ENCODE data around the gene GARRE1. TPM values are rescaled to one million over a fixed set of nuclear protein-coding genes. Genes with fewer than 3 reads are reported as not detected.

The GARRE1 gene
- total RNA-seq, 2 donors from 2014 or later = 21.9 to 27.9 TPM

DNA sequence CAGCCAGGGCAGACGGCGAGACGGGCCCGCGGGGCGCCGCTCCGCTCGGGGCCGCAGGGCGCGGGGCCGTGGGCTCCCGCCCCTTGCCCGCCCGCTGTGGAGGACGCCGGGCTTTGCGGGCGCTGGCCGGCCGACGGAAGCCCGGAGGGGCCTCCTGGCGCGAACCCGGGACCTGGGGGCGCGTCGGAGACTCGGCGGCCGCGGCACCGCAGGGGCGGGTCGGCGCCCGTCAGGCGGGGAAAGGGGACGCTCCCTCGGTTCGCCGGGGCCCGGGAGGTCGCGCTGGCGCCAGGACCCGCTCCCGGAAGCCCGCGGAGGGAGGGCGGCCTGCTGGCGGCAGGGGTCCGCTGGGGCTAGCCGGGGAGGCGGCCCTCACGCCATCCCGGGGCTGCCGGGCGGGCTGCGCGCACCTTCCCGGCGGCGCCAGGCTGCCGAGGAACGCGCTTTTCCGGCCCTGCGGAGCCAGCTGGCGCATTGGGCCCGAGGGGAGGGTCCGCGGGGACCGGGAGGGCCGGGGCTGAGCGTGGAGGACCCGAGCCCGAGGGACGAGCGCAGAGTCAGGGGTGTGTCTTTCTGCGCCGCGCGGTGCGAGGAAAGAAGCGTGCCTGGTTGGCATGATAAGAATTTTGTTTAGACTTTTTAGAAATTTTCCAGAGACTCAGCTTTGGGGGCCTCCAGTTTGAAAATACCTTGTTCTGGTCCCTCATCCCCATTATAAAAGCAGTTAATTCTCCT, 511 bp downstream of the GARRE1 start:
- peak overlapping the region; percentile 55 for H3K27ac Mint-ChIP-seq
- Histone ChIP-seq H3K9me3 (ENCODE audit: control insufficient read depth, low read length) (no peaks in the 10 kb centered on the region), H3K4me1 (ENCODE audit: control insufficient read depth, insufficient read depth, low read length) (no peaks in the 10 kb centered on the region), H3K4me3 (ENCODE audit: low read length) (peak overlapping the region; percentile 97), H3K27ac (ENCODE audit: low read depth, low read length) (peak overlapping the region; percentile 53), H3K9ac (ENCODE audit: extremely low read depth, low read length, poor library complexity, severe bottlenecking) (peak overlapping the region; percentile 64), H3K36me3 (ENCODE audit: control insufficient read depth, insufficient read depth, low read length) (no peaks in the 10 kb centered on the region), H3K27me3 (ENCODE audit: control insufficient read depth, insufficient read depth, low read length, poor library complexity, severe bottlenecking) (no peaks in the 10 kb centered on the region)
- H3K9me3 Mint-ChIP-seq = no peaks in the 10 kb centered on the region
- H3K4me3 Mint-ChIP-seq = peak overlapping the region; percentile 79
- H3K36me3 Mint-ChIP-seq (ENCODE audit: low read depth) = no peaks in the 10 kb centered on the region
- no peaks in the 10 kb centered on the region for H3K27me3 Mint-ChIP-seq (ENCODE audit: insufficient read depth)
- WGBS, 2 experiments (ENCODE audit: insufficient coverage in 1 of 2, insufficient read length in 1 of 2) = 0% methylated on average over 26 to 88 of the region's 88 CpGs
- peak; percentile 77 for DNase-seq
- TF ChIP-seq, protein P1, sequence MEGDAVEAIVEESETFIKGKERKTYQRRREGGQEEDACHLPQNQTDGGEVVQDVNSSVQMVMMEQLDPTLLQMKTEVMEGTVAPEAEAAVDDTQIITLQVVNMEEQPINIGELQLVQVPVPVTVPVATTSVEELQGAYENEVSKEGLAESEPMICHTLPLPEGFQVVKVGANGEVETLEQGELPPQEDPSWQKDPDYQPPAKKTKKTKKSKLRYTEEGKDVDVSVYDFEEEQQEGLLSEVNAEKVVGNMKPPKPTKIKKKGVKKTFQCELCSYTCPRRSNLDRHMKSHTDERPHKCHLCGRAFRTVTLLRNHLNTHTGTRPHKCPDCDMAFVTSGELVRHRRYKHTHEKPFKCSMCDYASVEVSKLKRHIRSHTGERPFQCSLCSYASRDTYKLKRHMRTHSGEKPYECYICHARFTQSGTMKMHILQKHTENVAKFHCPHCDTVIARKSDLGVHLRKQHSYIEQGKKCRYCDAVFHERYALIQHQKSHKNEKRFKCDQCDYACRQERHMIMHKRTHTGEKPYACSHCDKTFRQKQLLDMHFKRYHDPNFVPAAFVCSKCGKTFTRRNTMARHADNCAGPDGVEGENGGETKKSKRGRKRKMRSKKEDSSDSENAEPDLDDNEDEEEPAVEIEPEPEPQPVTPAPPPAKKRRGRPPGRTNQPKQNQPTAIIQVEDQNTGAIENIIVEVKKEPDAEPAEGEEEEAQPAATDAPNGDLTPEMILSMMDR (conservative IDR thresholded peaks at IDR 0.05) = no peak
- peaks cover 13% of the 10 kb centered on the region for H3K4me1 Mint-ChIP-seq

DNA sequence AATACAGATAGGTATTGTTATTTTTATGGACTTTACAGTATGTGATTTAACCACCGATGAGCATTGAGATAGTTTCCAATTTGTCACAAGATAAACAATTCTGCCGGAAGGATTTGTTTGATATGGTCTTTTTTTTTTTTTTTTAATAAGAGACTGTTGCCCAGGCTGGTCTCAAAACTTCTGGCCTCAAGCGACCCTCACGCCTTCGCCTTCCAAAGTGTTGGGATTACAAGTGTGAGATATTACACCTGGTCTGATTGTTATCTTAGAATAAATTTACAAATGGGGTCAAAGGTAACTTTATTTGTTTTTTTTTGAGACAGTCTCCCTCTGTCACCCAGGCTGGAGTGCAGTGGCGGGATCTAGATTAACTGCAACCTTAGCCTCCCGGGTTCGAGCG, 1.2 kb downstream of the GARRE1 start:
- H3K27ac ChIP-seq (ENCODE audit: low read depth, low read length) = no peak overlapping the region
- H3K4me1 Mint-ChIP-seq = peaks cover 15% of the 10 kb centered on the region
- peak overlapping the region; percentile 64 for H3K9ac ChIP-seq (ENCODE audit: extremely low read depth, low read length, poor library complexity, severe bottlenecking)

DNA sequence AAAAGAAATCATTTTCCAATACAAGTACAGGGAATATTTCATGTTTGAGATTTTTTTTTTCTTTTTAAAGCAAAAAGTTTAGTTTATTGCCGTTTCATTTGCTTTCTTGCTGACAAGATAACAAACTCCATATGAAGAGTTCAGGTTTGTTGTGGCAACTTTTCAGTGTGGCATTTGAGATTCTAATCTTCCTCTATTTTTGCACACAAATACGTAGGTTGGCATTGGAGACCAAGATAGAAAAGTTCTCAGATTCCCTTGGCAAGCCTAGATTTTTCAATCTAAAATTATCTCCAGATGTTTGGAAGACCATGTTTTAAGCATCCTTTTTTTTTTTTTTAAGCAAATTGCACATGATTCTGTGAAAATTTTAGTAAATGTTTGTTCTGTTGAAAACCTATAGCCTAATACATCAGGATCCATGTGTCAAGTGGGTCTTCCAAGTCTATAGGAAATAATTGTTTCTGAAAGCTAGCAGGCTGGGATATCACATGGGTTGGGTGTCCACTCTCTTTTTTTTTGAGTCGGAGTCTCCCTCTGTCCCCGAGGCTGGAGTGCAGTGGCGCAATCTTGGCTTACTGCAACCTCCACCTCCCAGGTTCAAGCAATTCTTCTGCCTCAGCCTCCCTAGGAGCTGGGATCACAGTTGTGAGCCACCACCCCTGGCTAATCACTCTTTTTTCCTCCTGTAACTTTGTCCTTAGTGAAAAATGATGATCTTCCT, 2.6 kb downstream of the GARRE1 start:
- Mint-ChIP-seq H3K4me1 (peaks cover 27% of the 10 kb centered on the region), H3K36me3 (ENCODE audit: low read depth) (no peaks in the 10 kb centered on the region), H3K27me3 (ENCODE audit: insufficient read depth) (no peaks in the 10 kb centered on the region), H3K4me3 (no peak overlapping the region), H3K9me3 (no peaks in the 10 kb centered on the region), H3K27ac (no peak overlapping the region)
- no peak for DNase-seq
- Histone ChIP-seq H3K36me3 (ENCODE audit: control insufficient read depth, insufficient read depth, low read length) (no peaks in the 10 kb centered on the region), H3K4me3 (ENCODE audit: low read length) (peak overlapping the region; percentile 14), H3K27me3 (ENCODE audit: control insufficient read depth, insufficient read depth, low read length, poor library complexity, severe bottlenecking) (no peaks in the 10 kb centered on the region), H3K4me1 (ENCODE audit: control insufficient read depth, insufficient read depth, low read length) (no peaks in the 10 kb centered on the region), H3K9me3 (ENCODE audit: control insufficient read depth, low read length) (no peaks in the 10 kb centered on the region), H3K27ac (ENCODE audit: low read depth, low read length) (no peak overlapping the region), H3K9ac (ENCODE audit: extremely low read depth, low read length, poor library complexity, severe bottlenecking) (no peak overlapping the region)
- 90 to 98% methylated on average over 4 to 5 of the region's 5 CpGs for WGBS, 2 experiments (ENCODE audit: insufficient coverage in 1 of 2, insufficient read length in 1 of 2)
- TF ChIP-seq, protein P1 (conservative IDR thresholded peaks at IDR 0.05) = no peak

More for the DNA sequence above, 1.2 kb downstream of the GARRE1 start:
- H3K9me3 Mint-ChIP-seq = no peaks in the 10 kb centered on the region
- H3K4me3 Mint-ChIP-seq = peak overlapping the region; percentile 79
- H3K27me3 Mint-ChIP-seq (ENCODE audit: insufficient read depth) = no peaks in the 10 kb centered on the region
- TF ChIP-seq, protein P1 (conservative IDR thresholded peaks at IDR 0.05) = no peak
- no peaks in the 10 kb centered on the region for H3K36me3 Mint-ChIP-seq (ENCODE audit: low read depth)
- H3K4me3 ChIP-seq (ENCODE audit: low read length) = peak overlapping the region; percentile 97
- no peaks in the 10 kb centered on the region for H3K36me3 ChIP-seq (ENCODE audit: control insufficient read depth, insufficient read depth, low read length)
- H3K27me3 ChIP-seq (ENCODE audit: control insufficient read depth, insufficient read depth, low read length, poor library complexity, severe bottlenecking) = no peaks in the 10 kb centered on the region
- peak overlapping the region; percentile 55 for H3K27ac Mint-ChIP-seq
- no peak for DNase-seq
- H3K4me1 ChIP-seq (ENCODE audit: control insufficient read depth, insufficient read depth, low read length) = no peaks in the 10 kb centered on the region
- WGBS, 2 experiments (ENCODE audit: insufficient coverage in 1 of 2, insufficient read length in 1 of 2) = 76 to 77% methylated on average over 8 to 9 of the region's 9 CpGs
- H3K9me3 ChIP-seq (ENCODE audit: control insufficient read depth, low read length) = no peaks in the 10 kb centered on the region

Data from endodermal cell (in vitro differentiated cells).